Daoy (cell line): Measurements from ENCODE around the gene RMND1. TPM values are rescaled to one million over a fixed set of nuclear protein-coding genes. Genes with fewer than 3 reads are reported as not detected.
"Not testable (repeated sequence)": the region's sequence is repeated elsewhere in the genome, so short reads cannot be mapped to it uniquely, and the experiment has no call there.

ENCODE experiments used
- DNase-seq: peaks from one replicate; pipeline ENCODE4 v3.0.0-alpha.2; 2015; ENCODE audit warnings: low read depth
- total RNA-seq: library from RNA; depleted of rRNA; stranded (reverse); fragments of >200 nt; shearing (Covaris generic); gene quantifications from 2 replicates; pipeline ENCODE4 v1.2.3, GENCODE V29; 2014; rRNA removed

Gene RMND1
- total RNA-seq, 1 experiment from 2014 or later = 32.2 TPM

DNA sequence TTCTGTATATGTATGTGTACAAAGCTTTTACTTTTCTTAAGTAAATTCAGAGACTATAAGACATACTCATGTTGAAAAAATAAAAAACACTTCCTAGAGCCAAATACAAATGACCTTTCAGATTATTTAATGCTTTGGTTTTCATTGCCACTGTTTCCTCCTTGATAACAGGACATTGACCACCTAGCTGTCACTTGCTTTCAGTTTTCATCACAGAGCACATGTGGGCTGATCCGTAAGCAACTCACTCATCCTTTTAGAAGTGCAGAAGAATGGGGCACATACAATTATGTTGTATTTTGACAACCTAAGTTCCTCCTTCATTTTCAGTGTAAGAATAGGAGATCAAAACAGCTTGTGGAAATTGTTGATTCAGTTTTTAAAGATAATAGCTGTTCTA is 66.7 kb downstream of the RMND1 start:
- no peak for DNase-seq

DNA sequence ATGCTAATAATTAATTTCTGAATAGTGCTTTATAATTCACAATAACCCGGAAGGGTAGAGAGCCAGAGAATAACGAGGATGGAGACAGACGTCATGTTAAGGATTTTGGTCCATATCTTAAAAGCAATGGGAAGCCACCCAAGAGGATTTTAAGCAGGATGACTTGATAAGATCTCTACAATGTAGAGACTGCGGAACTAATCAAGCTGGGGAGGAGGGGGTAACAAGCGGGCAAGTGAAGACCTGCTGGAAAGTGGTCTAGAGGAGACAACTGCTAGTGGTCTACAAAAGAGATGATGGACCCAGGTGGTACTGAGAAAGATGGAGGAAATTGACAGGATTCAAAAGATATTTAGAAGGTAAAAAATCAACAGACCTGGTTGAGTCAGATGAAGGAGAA is 67.8 kb downstream of the RMND1 start:
- no peak for DNase-seq

DNA sequence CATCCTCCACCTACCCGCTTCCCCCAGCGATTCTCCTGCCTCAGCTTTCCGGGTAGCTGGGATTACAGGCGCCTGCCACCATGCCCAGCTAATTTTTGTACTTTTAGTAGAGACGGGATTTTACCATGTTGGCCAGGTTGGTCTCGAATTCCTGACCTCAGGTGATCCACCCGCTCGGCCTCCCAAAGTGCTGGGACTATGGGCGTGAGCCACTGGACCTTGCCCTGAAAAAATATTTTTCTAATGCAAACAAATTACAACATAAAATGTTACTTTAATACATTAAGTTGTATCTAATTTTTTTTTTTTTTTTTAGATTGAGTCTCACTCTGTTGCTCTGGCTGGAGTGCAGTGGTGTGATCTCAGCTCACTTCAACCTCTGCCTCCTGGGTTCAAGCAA is 69.3 kb downstream of the RMND1 start:
- DNase-seq = not testable (repeated sequence)

DNA sequence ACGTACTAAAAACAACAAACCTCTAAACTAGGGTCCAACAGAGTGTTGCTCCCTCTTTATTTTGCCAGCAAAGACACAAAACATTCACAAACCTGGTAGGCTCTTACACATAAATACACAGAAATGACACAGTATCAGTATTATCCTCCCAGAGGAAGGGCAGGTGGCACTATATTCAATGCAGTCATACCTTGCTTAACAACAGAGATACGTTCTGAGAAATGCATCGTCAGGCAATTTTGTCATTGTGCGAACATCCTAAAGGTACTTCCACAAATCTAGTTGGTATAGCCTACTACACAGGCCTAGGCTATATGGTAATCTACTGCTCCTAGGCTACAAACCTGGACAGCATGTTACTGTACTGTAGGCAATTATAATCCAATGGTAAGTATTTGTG is 70.2 kb downstream of the RMND1 start:
- no peak for DNase-seq

DNA sequence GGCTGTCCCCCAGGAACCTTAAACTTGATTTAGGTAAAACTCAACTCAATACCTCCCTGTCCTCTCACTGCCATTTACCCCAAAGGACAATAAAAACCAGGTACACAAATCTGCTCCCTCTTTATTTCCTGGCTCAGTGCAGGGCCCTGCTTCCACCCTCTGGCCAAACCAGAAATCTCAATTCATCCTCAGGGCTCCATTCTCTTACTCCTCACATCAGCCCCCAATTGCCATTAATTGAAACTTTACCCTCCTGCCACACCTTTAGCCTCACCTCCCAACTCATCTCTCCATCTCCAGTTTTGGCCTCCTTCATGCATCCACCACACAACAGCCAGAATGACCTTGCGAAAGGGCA is 71.1 kb downstream of the RMND1 start:
- DNase-seq = no peak

DNA sequence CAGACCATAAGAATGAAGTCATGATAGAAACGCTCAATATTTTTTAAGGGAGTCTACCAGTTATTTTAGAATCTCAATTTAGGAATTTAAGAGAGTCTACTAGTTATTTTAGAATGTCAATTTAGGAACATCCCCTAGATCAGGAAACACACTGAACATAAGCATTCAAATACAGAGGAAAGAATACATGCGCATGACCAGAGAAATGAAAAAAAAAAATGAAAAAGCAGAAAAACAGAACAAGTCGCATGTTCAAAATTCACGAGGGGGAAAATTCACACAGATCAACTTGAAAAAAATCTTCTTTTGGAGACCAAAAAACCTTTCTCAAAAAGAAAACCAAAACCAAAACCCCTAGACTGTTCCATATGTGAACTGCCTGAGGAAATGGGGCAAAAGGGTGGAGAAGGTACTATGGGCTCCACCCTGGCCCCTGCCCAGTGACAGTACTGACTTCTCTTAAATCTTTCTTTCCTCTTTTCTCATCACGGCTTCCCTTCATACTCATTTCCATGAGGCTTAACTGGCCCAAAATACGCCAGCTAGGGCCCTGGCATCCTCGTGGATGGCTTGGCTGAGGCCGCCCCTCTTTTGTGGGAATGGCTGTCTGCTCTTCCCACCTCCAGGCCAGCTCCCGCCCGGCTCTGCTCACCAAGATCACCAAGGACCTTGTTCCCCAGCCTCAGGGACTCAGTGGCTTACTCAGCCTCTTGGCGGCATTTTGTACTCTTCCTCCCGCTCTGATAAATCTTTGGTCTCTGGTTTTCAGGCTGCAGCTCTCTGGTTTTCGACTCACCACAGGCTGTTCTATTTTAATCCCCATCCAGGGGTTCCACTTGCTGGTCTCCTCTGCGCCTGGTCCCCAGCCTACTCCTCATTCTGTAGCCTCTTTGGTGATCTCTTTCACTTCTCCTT is 71.7 kb downstream of the RMND1 start:
- no peak for DNase-seq

DNA sequence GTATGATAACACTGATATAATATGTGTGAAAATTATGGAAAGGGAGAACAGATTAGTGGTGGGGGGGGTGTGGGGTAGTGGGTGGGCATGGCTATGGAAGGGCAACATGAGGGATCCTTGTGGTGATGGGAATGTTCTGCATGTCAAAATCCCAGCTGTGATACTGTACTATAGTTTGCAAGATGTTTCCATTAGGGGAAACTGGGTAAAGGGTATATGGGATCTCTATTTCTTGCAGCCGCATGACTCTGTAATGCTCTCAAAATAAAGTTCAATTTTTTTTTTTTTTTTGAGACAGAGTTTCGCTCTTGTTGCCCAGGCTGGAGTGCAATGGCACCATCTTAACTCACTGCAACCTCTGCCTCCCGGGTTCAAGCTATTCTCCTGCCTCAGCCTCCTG is 74.8 kb downstream of the RMND1 start:
- no peak for DNase-seq

DNA sequence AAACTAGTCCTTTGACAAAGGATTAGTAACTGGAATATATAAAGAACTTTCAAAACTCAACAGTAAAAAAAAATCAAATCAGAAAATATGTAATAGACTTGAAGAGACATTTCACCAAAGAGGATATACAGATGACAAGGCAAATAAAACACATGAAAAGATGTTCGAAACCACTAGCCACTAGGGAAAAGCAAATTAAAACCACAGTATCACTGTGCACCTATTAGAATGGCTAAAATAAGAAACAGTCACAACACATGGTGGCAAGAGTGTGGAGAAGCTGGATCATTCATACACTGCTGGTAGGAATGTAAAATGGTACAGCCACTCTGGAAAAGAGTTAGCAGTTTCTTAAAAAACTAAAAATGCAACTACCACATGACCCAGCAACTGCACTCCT is 75.5 kb downstream of the RMND1 start:
- no peak for DNase-seq

DNA sequence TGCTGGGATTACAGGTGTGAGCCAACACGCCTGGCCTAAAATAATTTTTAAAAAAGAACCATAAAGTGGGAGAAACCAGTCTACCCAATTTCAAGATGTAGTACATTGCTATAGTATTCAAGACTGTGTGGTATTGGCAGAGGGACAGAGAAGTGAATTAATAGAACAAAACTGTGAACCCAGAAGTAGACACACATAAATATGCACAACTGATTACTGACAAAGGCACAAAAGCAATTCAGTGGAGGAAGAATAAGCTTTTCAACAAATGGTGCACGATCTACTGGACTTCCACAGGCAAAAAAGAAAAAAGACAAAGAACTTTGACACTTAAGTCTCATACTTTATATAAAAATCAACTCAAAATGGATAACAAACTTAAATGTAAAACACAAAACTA is 76.1 kb downstream of the RMND1 start:
- DNase-seq = no peak

DNA sequence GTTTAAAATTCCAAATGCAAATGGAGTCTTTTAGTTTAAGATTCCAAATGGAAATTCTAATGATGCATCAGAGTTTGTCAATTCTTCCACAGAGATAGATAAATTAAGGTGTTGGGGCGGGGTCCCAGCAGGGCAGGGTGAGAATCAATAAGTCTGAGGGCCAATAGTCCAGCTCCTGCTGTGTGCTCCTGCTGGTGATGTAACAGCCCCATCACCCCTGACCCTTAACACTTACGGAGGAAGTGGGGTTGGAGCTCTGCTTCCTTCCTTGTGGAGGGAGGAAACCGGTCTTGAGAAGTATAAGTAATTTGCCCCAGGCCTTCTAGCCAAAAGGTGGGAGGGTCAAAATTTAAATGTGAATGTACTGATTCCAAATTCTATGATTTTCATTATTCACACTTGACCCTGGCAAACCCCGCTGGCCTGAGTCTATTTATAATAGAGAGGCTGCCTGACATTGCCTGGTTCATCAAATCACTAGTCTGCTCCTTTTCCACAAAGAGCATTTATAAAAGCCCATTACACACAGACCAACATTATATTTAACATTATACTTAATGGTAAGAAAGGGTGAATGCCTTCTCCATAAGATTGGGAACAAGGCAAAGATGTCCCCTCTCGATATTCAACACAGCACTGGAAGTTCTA is 77.8 kb downstream of the RMND1 start:
- DNase-seq = no peak

DNA sequence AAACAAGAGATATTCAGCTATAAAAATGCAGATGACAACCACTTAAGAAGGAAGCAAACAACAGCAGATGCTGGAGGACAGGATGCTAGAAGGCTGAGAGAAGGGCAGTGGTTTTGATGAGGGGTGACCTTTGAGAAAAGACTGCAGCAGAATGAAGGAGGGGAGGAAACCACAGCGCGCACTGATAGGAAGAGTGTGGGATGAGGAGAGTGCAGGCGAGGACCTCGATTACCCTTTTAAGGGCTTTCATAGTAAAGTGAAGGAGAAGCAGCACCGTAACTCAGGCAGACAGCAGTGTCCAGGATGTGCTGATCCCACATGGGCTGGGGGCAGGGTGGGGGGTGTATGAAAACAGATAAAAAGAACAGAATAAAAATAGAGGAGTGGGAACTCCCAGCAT is 79.8 kb downstream of the RMND1 start:
- DNase-seq = no peak

DNA sequence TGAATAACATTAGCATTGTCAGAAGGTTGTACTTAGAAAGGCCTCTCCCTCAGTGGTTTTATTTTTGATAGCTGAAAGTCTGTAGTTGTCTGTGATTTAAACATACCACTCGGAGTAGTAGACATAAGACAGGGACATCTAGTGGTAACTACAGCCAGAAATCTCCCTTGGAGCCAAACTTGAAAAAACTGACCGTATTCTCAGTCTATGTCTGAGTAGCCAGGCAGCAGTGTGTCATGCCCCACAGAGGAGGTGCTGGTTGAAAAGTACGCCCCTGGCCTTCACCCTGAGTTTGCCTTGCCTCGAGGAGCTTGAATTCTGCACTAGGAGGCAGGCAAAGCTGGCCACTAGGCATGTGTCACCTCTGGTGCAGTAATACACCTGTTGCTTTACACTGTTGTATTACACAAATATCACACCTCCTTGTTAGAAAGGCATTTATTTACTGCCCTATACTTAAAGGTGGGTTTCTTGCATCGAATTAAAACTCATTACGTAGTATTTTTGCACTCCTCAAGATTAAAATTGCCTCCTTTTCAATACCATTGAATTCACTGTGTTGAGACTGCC is 81.3 kb downstream of the RMND1 start:
- no peak for DNase-seq

DNA sequence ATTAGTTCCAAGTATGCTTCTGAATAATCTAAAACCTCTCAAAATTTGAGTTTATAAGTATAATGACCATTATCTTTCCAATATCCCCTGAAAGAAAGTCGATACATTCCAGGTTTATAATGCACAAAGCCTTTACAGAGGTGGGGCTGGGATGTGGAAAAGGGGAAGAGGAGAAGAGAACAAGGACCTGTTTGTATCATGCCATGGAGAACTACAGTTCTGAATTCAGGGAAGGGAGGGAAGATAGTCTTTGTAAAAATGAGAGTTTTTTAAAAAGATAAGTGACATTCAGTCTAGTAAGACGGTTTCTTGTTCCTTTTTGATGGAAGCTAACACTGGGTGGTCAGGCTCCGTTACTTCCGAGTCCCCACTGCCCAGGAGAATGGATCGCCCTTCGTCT is 86.7 kb downstream of the RMND1 start:
- no peak for DNase-seq

DNA sequence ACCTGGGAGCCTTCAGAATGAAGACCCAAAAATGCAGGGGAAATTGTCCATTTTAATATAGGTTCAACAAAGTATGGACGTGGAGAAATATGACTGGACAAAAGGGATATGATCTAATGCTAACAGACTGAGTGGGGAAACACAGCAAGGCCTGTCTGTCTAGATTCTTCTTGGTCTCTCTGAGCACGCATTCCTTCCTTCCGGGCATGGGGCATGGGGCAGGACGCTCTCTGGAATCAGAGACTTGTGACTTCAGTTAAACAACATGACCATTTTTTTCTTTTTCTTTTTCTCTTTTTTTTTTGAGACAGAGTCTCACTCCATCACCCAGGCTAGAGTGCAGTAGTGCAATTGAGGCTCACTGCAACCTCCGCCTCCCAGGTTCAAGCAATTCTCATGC is 92.4 kb downstream of the RMND1 start:
- no peak for DNase-seq

DNA sequence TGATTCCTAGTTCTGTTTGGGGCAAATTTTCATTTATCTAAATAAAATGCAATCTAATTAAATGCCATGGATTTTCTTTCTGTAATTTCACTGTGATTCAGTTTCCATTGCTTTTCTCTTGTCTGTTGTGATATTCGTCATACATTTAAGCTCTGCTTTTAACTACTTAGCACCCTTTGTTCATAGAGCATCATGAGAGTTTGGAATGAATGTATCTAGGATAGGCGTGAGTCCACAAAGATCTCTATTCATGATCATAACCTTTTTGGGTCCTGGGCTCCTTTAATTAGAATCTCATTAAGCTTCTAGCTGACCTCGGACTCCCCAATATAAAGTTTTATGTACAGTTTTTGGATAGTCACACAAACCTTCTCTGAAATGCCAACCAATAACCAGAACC is 93.5 kb downstream of the RMND1 start:
- DNase-seq = no peak

DNA sequence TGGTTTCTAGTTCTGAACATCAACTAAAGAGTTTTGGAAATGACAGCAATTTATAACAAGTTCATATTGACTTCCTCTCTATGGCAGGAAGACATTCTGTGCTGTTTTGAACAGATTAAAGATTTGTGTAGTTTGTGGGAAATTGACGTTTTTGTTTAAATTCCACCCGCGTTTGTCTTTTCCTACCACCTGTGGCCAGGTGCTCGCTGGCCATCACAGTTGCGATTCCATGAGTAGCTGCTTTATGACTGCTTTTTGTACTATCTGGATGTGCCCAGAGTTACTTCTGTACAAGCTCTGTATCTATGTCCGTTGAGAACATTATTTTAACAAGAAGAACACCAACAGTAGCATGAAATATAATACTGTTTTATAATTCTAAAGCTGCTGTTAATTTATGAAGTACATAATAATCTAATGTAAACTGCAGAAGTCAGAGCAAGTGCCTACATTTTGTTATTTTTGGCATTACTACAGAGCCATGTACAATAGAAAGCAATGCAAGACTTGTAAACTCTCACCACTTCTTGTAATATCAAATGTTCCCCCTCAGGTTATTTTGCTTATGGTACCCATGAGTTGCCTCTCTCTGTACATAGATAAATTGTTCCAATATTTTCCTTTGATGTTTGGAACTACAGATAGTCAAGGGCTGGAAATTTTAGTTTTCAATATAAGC is 94.0 kb downstream of the RMND1 start:
- no peak for DNase-seq

DNA sequence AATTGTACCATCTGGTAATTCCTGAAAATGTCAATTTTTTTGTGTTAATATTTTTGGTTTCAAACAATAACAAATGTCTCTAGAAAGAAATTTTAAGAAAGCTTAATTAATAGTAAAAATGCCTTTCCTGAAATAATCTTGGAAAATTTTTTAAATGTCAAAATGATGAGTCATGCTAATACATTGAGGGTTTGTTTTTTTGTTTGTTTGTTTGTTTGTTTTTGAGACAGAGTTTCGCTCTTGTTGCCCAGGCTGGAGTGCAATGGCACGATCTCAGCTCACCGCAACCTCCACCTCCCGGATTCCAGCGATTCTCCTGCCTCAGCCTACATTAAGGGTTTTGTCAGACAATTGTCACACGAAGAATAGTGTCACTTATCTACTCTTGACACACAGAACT is 94.9 kb downstream of the RMND1 start:
- not testable (repeated sequence) for DNase-seq

Other genes with a start within 250 kb of the RMND1 start
- gene AKAP12, start 212.2 kb downstream of the RMND1 start, total RNA-seq = 380 and 396 TPM in 2 replicates
- gene ZBTB2, start 60.6 kb downstream of the RMND1 start, total RNA-seq = 18.3 and 22.1 TPM in 2 replicates
- not detected in 2 replicates for gene CCDC170, start 41.9 kb upstream of the RMND1 start, total RNA-seq